HepG2 (cell line): Measurements from ENCODE around the gene SPOP. TPM values are rescaled to one million over a fixed set of nuclear protein-coding genes. Genes with fewer than 3 reads are reported as not detected.

Source experiments
- DPF2 ChIP-seq: sonication (generic); formaldehyde crosslinking; IDR thresholded peaks from 2 replicates; pipeline ENCODE4 v1.4.0; 2020; ENCODE audit warnings: mild to moderate bottlenecking, low read depth, missing genetic modification reagents, borderline replicate concordance
- HDAC6 ChIP-seq: fragments of 200-600 bp; sonication (generic); IDR thresholded peaks from 2 replicates; pipeline ENCODE4 v1.7.0; 2017; ENCODE audit warnings: mild to moderate bottlenecking, antibody characterized with exemption, low read length, low read depth
- HIVEP1 ChIP-seq: sonication (generic); formaldehyde crosslinking; IDR thresholded peaks from 2 replicates; pipeline ENCODE4 v1.4.0; 2020; ENCODE audit warnings: mild to moderate bottlenecking, missing genetic modification reagents
- JUNB ChIP-seq: sonication (generic); formaldehyde crosslinking; IDR thresholded peaks from 2 replicates; pipeline ENCODE4 v1.8.0; 2022; ENCODE audit warnings: missing genetic modification reagents, mild to moderate bottlenecking, borderline replicate concordance
- MBNL3 ChIP-seq: fragments of 250-450 bp; sonication (Bioruptor Pico); conservative IDR thresholded peaks from 2 replicates; pipeline ENCODE4 v1.8.0; 2022; ENCODE audit warnings: mild to moderate bottlenecking, inconsistent platforms
- NONO ChIP-seq, 2 experiments: fragments of 450-650 bp in 1 of 2; sonication (generic) in 1 of 2; formaldehyde crosslinking in 1 of 2; IDR thresholded peaks in 1 of 2; conservative IDR thresholded peaks in 1 of 2; 2 replicates each; pipeline versions ENCODE4 v1.6.1 to v1.8.0; 2017 to 2022; ENCODE audit warnings: mild to moderate bottlenecking in 1 of 2, missing genetic modification reagents in 1 of 2, moderate library complexity in 1 of 2
- PITX1 ChIP-seq: sonication (generic); formaldehyde crosslinking; IDR thresholded peaks from 2 replicates; pipeline ENCODE4 v1.5.1; 2020; ENCODE audit warnings: mild to moderate bottlenecking, missing genetic modification reagents
- SIX1 ChIP-seq: sonication (generic); formaldehyde crosslinking; IDR thresholded peaks from 2 replicates; pipeline ENCODE4 v1.4.0; 2020; ENCODE audit warnings: missing genetic modification reagents, borderline replicate concordance
- SMAD3 ChIP-seq: sonication (generic); formaldehyde crosslinking; IDR thresholded peaks from 2 replicates; pipeline ENCODE4 v1.4.0; 2020; ENCODE audit warnings: missing genetic modification reagents
- SOX6 ChIP-seq, 2 experiments: fragments of 450-650 bp in 1 of 2; sonication (generic) in 1 of 2; formaldehyde crosslinking in 1 of 2; IDR thresholded peaks; 2 replicates each; pipeline versions ENCODE4 v1.4.0 to v1.6.1; 2017 to 2020; ENCODE audit warnings: antibody characterized with exemption in 1 of 2, mild to moderate bottlenecking in 1 of 2, missing genetic modification reagents in 1 of 2
- ZBTB1 ChIP-seq: sonication (generic); formaldehyde crosslinking; IDR thresholded peaks from 2 replicates; pipeline ENCODE4 v1.4.0; 2020; ENCODE audit warnings: missing genetic modification reagents, borderline replicate concordance
- ZNF160 ChIP-seq: sonication (generic); formaldehyde crosslinking; IDR thresholded peaks from 2 replicates; pipeline ENCODE4 v1.8.0; 2022; ENCODE audit warnings: mild to moderate bottlenecking, inconsistent platforms, missing genetic modification reagents
- ZNF383 ChIP-seq: sonication (generic); formaldehyde crosslinking; IDR thresholded peaks from 2 replicates; pipeline ENCODE4 v1.4.0; 2020; ENCODE audit warnings: missing genetic modification reagents, mild to moderate bottlenecking, borderline replicate concordance
- ZNF607 ChIP-seq: sonication (generic); formaldehyde crosslinking; IDR thresholded peaks from 2 replicates; pipeline ENCODE4 v1.5.1; 2020; ENCODE audit warnings: missing genetic modification reagents, mild to moderate bottlenecking, borderline replicate concordance
- ZNF674 ChIP-seq: sonication (generic); formaldehyde crosslinking; IDR thresholded peaks from 2 replicates; pipeline ENCODE4 v1.5.0; 2020; ENCODE audit warnings: low read depth, mild to moderate bottlenecking, missing genetic modification reagents
- ZNF790 ChIP-seq: sonication (generic); formaldehyde crosslinking; IDR thresholded peaks from 2 replicates; pipeline ENCODE4 v1.8.0; 2022; ENCODE audit warnings: missing genetic modification reagents, mild to moderate bottlenecking, borderline replicate concordance
- polyA plus RNA-seq, 8 experiments: library from polyadenylated mRNA; depleted of rRNA in 3 of 8; stranded (reverse) in 7 of 8; unstranded in 1 of 8; fragments of >200 nt; fragmentation: Illumina TruSeq in 4 of 8; extraction: Trizol in 4 of 8; gene quantifications; 2 replicates each; pipeline versions ENCODE4 v1.2.1 to v1.2.3, GENCODE V29; 2011 to 2016; ENCODE audit warnings: low read depth in 4 of 8, missing spikeins in 1 of 8, mixed read lengths in 1 of 8; ENCODE audit not compliant: insufficient read depth in 1 of 8
- total RNA-seq, 5 experiments: library from RNA; depleted of rRNA; stranded (reverse); fragments of >200 nt; fragmentation: Illumina TruSeq; extraction: Trizol; gene quantifications; 2 replicates each; pipeline ENCODE4 v1.2.3, GENCODE V29; 2016; ENCODE audit warnings: low read depth in 1 of 5
- TF ChIP-seq, protein P1 (sequence below): IDR thresholded peaks from 2 replicates; pipeline ENCODE4 v1.4.0; 2020; ENCODE audit warnings: mild to moderate bottlenecking, missing genetic modification reagents
- TF ChIP-seq, protein P2 (sequence below): fragments of 450-650 bp; IDR thresholded peaks from 2 replicates; pipeline ENCODE4 v1.6.1; 2017; ENCODE audit warnings: mild to moderate bottlenecking
- TF ChIP-seq, protein P3 (sequence below): sonication (generic); formaldehyde crosslinking; IDR thresholded peaks from 2 replicates; pipeline ENCODE4 v1.5.0; 2020; ENCODE audit warnings: missing genetic modification reagents, mild to moderate bottlenecking, borderline replicate concordance

The SPOP gene
- total and polyA plus RNA-seq, 2 of the 13 experiments (the other 11 are each of a cell fraction or from before 2014, with no cell fraction given) = 52.8 to 60.8 TPM

DNA sequence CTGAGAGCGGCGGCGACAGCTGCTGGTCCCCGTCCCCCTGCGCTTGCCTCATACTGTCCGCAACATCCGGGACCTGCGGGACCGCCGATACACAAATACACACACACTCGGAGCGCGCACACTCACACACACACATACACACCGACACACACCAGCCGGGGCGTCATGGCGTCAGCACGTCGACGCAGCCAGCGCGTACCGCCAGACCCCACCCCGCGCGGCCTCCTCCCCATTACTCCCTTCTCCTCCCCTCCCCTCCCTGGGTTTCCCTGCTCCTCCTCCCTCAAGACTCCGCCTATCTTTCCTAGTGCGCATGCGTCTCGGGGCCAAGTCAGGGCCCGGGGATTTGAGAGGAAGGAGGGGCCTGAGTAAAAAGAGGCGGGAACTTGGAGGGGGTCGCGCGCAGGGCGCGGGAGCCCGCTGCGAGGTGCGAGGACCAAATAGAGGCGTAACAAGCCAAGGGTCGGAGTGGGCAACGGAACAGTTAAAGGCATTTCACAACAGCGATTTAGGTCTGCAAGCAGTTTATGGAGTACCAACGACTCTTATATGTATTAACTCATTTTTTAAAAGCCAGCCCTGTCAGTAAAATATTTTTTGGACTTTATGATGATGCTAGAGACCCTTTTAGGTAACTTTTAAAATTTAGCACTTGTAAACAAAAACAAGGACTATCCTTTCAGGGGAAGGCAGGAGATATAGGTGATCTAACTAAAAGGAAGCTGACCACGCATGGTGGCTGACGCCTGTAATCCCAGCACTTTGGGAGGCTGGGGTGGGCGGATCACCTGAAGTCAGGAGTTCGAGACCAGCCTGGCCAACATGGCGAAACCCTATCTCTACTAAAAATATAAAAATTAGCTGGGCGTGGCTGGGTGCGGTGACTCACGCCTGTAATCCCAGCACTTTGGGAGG lies at the start of gene SPOP (continued):
- TF ChIP-seq, protein P1, sequence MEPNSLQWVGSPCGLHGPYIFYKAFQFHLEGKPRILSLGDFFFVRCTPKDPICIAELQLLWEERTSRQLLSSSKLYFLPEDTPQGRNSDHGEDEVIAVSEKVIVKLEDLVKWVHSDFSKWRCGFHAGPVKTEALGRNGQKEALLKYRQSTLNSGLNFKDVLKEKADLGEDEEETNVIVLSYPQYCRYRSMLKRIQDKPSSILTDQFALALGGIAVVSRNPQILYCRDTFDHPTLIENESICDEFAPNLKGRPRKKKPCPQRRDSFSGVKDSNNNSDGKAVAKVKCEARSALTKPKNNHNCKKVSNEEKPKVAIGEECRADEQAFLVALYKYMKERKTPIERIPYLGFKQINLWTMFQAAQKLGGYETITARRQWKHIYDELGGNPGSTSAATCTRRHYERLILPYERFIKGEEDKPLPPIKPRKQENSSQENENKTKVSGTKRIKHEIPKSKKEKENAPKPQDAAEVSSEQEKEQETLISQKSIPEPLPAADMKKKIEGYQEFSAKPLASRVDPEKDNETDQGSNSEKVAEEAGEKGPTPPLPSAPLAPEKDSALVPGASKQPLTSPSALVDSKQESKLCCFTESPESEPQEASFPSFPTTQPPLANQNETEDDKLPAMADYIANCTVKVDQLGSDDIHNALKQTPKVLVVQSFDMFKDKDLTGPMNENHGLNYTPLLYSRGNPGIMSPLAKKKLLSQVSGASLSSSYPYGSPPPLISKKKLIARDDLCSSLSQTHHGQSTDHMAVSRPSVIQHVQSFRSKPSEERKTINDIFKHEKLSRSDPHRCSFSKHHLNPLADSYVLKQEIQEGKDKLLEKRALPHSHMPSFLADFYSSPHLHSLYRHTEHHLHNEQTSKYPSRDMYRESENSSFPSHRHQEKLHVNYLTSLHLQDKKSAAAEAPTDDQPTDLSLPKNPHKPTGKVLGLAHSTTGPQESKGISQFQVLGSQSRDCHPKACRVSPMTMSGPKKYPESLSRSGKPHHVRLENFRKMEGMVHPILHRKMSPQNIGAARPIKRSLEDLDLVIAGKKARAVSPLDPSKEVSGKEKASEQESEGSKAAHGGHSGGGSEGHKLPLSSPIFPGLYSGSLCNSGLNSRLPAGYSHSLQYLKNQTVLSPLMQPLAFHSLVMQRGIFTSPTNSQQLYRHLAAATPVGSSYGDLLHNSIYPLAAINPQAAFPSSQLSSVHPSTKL (CRISPR knock-in tag) = peak; percentile 79; the same call in 1 of the 2 replicates
- TF ChIP-seq, protein P2, sequence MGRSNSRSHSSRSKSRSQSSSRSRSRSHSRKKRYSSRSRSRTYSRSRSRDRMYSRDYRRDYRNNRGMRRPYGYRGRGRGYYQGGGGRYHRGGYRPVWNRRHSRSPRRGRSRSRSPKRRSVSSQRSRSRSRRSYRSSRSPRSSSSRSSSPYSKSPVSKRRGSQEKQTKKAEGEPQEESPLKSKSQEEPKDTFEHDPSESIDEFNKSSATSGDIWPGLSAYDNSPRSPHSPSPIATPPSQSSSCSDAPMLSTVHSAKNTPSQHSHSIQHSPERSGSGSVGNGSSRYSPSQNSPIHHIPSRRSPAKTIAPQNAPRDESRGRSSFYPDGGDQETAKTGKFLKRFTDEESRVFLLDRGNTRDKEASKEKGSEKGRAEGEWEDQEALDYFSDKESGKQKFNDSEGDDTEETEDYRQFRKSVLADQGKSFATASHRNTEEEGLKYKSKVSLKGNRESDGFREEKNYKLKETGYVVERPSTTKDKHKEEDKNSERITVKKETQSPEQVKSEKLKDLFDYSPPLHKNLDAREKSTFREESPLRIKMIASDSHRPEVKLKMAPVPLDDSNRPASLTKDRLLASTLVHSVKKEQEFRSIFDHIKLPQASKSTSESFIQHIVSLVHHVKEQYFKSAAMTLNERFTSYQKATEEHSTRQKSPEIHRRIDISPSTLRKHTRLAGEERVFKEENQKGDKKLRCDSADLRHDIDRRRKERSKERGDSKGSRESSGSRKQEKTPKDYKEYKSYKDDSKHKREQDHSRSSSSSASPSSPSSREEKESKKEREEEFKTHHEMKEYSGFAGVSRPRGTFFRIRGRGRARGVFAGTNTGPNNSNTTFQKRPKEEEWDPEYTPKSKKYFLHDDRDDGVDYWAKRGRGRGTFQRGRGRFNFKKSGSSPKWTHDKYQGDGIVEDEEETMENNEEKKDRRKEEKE = no peak
- TF ChIP-seq SMAD3 (CRISPR knock-in tag) = peak; percentile 52; the same call in 1 of the 2 replicates
- no peak for TF ChIP-seq ZNF383 (CRISPR knock-in tag)
- no peak for TF ChIP-seq HDAC6
- TF ChIP-seq, protein P3, sequence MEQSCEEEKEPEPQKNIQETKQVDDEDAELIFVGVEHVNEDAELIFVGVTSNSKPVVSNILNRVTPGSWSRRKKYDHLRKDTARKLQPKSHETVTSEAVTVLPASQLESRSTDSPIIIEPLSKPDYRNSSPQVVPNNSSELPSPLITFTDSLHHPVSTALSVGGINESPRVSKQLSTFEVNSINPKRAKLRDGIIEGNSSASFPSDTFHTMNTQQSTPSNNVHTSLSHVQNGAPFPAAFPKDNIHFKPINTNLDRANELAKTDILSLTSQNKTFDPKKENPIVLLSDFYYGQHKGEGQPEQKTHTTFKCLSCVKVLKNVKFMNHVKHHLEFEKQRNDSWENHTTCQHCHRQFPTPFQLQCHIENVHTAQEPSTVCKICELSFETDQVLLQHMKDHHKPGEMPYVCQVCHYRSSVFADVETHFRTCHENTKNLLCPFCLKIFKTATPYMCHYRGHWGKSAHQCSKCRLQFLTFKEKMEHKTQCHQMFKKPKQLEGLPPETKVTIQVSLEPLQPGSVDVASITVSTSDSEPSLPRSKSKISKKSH = peak; percentile 98
- peak; percentile 94 for TF ChIP-seq ZNF160
- peak; percentile 82 for TF ChIP-seq ZNF674
- peak; percentile 96; the same call in 1 of the 2 replicates for TF ChIP-seq ZNF790 (CRISPR knock-in tag)
- TF ChIP-seq DPF2 (CRISPR knock-in tag) = no peak
- no peak for TF ChIP-seq NONO (IDR thresholded peaks at IDR 0.05)
- TF ChIP-seq NONO (CRISPR knock-in tag; conservative IDR thresholded peaks at IDR 0.05) = peak; percentile 97
- TF ChIP-seq SOX6 (IDR thresholded peaks at IDR 0.05) = no peak
- TF ChIP-seq SOX6 (CRISPR knock-in tag; IDR thresholded peaks at IDR 0.05) = peak; percentile 79
- TF ChIP-seq JUNB (CRISPR knock-in tag) = peak; percentile 84
- TF ChIP-seq ZBTB1 (CRISPR knock-in tag) = no peak
- TF ChIP-seq MBNL3 = no peak
- peak; percentile 95 for TF ChIP-seq HIVEP1 (CRISPR knock-in tag)
- TF ChIP-seq ZNF607 = peak; percentile 99
- peak; percentile 77; the same call in 1 of the 2 replicates for TF ChIP-seq SIX1 (CRISPR knock-in tag)
- TF ChIP-seq PITX1 = peak; percentile 87
